DND-41 (cell line): ENCODE data around the gene MFSD6.

Source experiments
- EZH2 ChIP-seq: IDR thresholded peaks from 3 replicates; pipeline ENCODE4 v1.6.1; 2012; ENCODE audit warnings: borderline replicate concordance, low read depth, mild to moderate bottlenecking, moderate library complexity, low read length, inconsistent platforms; ENCODE audit not compliant: severe bottlenecking
- TF ChIP-seq, protein P1 (sequence below): IDR thresholded peaks from 2 replicates; pipeline ENCODE4 v1.5.1; 2012; ENCODE audit warnings: borderline replicate concordance, low read length, moderate library complexity, mild to moderate bottlenecking; ENCODE audit not compliant: poor library complexity, severe bottlenecking; ENCODE audit errors: extremely low read depth

DNA sequence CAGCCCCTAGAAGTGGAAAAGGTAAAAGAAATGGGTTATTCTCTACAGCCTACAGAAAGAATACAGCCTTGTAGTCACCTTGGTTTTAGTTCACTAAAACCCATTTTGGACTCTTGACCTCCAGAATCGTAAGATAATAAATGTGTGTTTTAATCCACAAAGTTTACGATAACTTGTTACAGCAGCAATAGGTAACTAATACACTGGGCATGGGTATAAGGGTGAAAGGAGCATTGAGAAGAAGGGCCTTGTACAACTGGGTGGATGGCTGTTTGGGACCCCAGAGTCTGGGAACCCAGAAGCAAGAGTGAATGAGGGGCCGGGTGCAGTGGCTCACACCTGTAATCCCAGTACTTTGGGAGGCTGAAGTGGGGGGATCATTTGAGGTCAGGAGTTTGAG is 2.2 kb upstream of the MFSD6 start:
- TF ChIP-seq, protein P1, sequence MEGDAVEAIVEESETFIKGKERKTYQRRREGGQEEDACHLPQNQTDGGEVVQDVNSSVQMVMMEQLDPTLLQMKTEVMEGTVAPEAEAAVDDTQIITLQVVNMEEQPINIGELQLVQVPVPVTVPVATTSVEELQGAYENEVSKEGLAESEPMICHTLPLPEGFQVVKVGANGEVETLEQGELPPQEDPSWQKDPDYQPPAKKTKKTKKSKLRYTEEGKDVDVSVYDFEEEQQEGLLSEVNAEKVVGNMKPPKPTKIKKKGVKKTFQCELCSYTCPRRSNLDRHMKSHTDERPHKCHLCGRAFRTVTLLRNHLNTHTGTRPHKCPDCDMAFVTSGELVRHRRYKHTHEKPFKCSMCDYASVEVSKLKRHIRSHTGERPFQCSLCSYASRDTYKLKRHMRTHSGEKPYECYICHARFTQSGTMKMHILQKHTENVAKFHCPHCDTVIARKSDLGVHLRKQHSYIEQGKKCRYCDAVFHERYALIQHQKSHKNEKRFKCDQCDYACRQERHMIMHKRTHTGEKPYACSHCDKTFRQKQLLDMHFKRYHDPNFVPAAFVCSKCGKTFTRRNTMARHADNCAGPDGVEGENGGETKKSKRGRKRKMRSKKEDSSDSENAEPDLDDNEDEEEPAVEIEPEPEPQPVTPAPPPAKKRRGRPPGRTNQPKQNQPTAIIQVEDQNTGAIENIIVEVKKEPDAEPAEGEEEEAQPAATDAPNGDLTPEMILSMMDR: no peak
- TF ChIP-seq EZH2: no peak
